ENCODE results near the gene OLFM2.
"Not testable (repeated sequence)": the region's sequence is repeated elsewhere in the genome, so short reads cannot be mapped to it uniquely, and the experiment has no call there.

The OLFM2 gene

DNA sequence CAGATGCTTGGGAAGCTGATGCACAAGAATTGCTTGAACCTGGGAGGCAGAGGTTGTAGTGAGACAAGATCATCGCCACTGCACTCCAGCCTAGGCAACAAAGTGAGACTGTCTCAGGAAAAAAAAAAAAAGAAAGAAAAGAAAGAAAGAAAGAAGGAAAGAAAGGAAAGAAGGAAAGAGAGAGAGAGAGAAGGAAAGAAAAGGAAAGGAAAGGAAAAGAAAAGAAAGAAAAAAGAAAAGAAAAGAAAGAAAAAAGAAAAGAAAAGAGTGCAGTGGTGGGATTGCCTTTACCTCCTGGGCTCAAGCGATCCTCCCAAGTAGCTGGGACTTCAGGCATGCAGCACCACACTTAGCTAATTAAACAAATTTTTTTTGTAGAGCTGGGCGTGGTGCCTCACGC, 12.9 kb downstream of the OLFM2 start:
- TF ChIP-seq, protein P1, sequence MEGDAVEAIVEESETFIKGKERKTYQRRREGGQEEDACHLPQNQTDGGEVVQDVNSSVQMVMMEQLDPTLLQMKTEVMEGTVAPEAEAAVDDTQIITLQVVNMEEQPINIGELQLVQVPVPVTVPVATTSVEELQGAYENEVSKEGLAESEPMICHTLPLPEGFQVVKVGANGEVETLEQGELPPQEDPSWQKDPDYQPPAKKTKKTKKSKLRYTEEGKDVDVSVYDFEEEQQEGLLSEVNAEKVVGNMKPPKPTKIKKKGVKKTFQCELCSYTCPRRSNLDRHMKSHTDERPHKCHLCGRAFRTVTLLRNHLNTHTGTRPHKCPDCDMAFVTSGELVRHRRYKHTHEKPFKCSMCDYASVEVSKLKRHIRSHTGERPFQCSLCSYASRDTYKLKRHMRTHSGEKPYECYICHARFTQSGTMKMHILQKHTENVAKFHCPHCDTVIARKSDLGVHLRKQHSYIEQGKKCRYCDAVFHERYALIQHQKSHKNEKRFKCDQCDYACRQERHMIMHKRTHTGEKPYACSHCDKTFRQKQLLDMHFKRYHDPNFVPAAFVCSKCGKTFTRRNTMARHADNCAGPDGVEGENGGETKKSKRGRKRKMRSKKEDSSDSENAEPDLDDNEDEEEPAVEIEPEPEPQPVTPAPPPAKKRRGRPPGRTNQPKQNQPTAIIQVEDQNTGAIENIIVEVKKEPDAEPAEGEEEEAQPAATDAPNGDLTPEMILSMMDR (conservative IDR thresholded peaks at IDR 0.05; ENCODE audit: low read depth, low read length) = no peak
- H2AFZ ChIP-seq (ENCODE audit: low read depth) = no peak overlapping the region
- no peaks in the 10 kb centered on the region for H3K4me1 ChIP-seq (ENCODE audit: low read depth, poor library complexity, severe bottlenecking)
- peaks cover 29% of the 10 kb centered on the region; the same call in 1 of the 2 replicates for H3K27me3 ChIP-seq (ENCODE audit: insufficient read depth, low read depth)
- no peak overlapping the region for H3K4me2 ChIP-seq
- no peaks in the 10 kb centered on the region for H3K36me3 ChIP-seq (ENCODE audit: insufficient read depth)
- no peak overlapping the region for H3K9ac ChIP-seq
- H3K79me2 ChIP-seq (ENCODE audit: insufficient read depth, low read depth) = no peaks in the 10 kb centered on the region
- no peak overlapping the region for H3K27ac ChIP-seq
- H3K4me3 ChIP-seq (IDR thresholded peaks at IDR 0.05; ENCODE audit: insufficient read depth, low read depth, low read length) = no peak overlapping the region
- no peaks in the 10 kb centered on the region for H4K20me1 ChIP-seq (ENCODE audit: insufficient read depth)

DNA sequence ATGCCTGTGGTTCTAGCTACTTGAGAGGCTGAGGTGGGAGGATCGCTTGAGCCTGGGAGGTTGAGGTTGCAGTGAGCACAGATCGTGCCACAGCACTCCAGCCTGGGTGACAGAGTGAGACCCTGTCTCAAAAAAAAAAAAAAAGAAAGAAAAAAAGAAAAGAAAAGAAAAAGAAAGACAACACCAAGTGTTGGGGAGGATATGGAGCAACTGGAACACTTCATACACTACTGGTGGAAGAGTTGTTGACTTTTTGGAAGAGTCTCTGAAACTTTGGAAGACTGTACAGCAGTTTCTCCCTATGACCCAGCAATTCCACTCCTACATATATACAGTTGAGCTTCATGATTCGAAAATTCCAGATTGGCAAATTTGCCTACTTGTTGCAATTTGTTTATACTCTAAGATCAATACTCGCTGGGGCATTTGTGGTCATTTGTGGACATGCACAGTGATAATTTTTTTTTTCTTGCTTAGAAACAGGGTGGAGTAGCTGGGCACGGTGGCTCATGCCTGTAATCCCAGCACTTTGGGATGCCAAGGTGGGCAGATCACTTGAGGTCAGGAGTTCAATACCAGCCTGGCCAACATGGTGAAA, 13.4 kb downstream of the OLFM2 start:
- not testable (repeated sequence) for H3K9ac ChIP-seq; H4K20me1 ChIP-seq (ENCODE audit: insufficient read depth); H3K4me2 ChIP-seq; H3K4me3 ChIP-seq (IDR thresholded peaks at IDR 0.05; ENCODE audit: insufficient read depth, low read depth, low read length); H3K4me1 ChIP-seq (ENCODE audit: low read depth, poor library complexity, severe bottlenecking); H2AFZ ChIP-seq (ENCODE audit: low read depth); H3K27ac ChIP-seq; H3K36me3 ChIP-seq (ENCODE audit: insufficient read depth); H3K79me2 ChIP-seq (ENCODE audit: insufficient read depth, low read depth)
- H3K27me3 ChIP-seq (ENCODE audit: insufficient read depth, low read depth) = peaks cover 24% of the 10 kb centered on the region; the same call in 1 of the 2 replicates

DNA sequence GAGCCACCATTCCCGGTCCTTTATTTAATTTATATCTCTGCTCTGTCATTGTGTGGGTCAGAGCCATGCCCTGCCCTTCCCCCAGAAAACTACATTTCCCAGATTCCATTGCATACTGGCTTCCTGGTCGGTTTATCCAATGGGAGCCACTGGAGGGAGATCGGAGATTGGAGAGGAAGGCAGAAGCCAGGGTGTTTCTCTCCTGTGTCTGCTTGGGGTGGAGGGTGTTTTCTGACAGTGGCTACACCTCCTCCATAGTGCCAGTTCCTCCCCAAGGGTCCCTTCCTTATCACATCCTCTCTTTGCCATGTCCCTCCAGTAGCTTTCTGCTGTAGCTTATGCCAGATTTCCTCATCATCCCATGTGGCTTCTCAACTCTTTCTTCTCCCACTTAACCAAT, 19.0 kb downstream of the OLFM2 start:
- H3K27me3 ChIP-seq (ENCODE audit: insufficient read depth, low read depth) = peaks cover 8% of the 10 kb centered on the region; the same call in 1 of the 2 replicates
- no peak overlapping the region for H3K4me2 ChIP-seq
- no peaks in the 10 kb centered on the region for H3K4me1 ChIP-seq (ENCODE audit: low read depth, poor library complexity, severe bottlenecking)
- H3K27ac ChIP-seq = no peak overlapping the region
- H3K36me3 ChIP-seq (ENCODE audit: insufficient read depth) = no peaks in the 10 kb centered on the region
- no peak overlapping the region for H3K9ac ChIP-seq
- H4K20me1 ChIP-seq (ENCODE audit: insufficient read depth) = no peaks in the 10 kb centered on the region
- TF ChIP-seq, protein P1 (conservative IDR thresholded peaks at IDR 0.05; ENCODE audit: low read depth, low read length) = no peak
- no peak overlapping the region for H2AFZ ChIP-seq (ENCODE audit: low read depth)
- H3K79me2 ChIP-seq (ENCODE audit: insufficient read depth, low read depth) = no peaks in the 10 kb centered on the region
- no peak overlapping the region for H3K4me3 ChIP-seq (IDR thresholded peaks at IDR 0.05; ENCODE audit: insufficient read depth, low read depth, low read length)

DNA sequence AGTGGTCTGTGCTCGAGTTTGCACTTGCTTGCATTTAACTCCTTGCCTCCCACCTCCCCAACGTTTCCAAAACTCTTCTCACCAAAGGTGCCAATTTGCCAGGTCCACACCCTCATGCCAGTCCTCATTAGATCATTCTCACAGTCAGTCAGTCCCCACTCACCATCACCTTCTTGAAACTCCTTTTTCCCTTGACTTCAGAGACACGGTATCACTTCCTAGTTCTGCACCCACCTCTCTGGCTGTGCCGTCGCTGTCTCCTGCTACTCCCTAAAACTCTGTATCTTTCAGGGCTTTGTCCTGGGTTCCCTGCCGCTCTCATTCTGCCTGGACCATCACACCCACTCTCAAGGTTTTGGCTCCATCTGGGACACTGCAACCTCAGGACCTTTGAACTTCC, 19.6 kb downstream of the OLFM2 start:
- no peak overlapping the region for H3K4me2 ChIP-seq
- H3K4me3 ChIP-seq (IDR thresholded peaks at IDR 0.05; ENCODE audit: insufficient read depth, low read depth, low read length) = no peak overlapping the region
- no peaks in the 10 kb centered on the region for H3K36me3 ChIP-seq (ENCODE audit: insufficient read depth)
- no peaks in the 10 kb centered on the region for H3K4me1 ChIP-seq (ENCODE audit: low read depth, poor library complexity, severe bottlenecking)
- H4K20me1 ChIP-seq (ENCODE audit: insufficient read depth) = no peaks in the 10 kb centered on the region
- H3K9ac ChIP-seq = no peak overlapping the region
- H2AFZ ChIP-seq (ENCODE audit: low read depth) = no peak overlapping the region
- TF ChIP-seq, protein P1 (conservative IDR thresholded peaks at IDR 0.05; ENCODE audit: low read depth, low read length) = no peak
- no peak overlapping the region for H3K27ac ChIP-seq
- H3K79me2 ChIP-seq (ENCODE audit: insufficient read depth, low read depth) = no peaks in the 10 kb centered on the region
- H3K27me3 ChIP-seq (ENCODE audit: insufficient read depth, low read depth) = peaks cover 8% of the 10 kb centered on the region; the same call in 1 of the 2 replicates
